Stimulated activated naive CD4-positive, alpha-beta T cell (primary cell): ENCODE measurements around the gene INPP4B.

Source experiments
- DNase-seq, 6 experiments: peaks; one replicate each; lab custom pipeline; 2025; lab: John Stamatoyannopoulos, UW

INPP4B gene

GRCh38 chr4:142291299-142292050 lies 554.6 kb downstream of the INPP4B start:
- DNase-seq, result no peak

GRCh38 chr4:142287371-142287770 lies 558.7 kb downstream of the INPP4B start:
- DNase-seq, result no peak

DNA sequence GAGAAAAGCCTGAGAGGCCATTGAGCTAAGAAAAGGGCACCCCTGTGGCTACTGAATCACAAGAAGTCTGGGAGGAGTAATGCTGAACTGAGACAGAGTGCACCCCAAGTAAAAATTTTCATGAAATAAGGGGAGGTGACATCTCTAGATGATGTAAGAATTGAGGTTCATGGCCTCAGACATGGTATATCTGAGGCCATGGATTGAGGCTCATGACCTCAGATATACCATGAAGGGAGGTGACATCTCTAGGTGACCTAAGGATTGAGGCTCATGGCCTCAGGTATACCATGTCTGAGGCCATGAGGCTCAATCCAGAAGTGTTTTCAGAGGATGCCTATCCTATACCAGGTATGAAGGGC lies 560.9 kb downstream of the INPP4B start:
- DNase-seq, result no peak

- DNase-seq, result no peak
Measured at GRCh38 chr4:142284402-142285221, 561.5 kb downstream of the INPP4B start.

GRCh38 chr4:142282870-142283431 lies 563.1 kb downstream of the INPP4B start:
- DNase-seq, result peak in 4 of 6 experiments; percentile 0 to 55 (median 16)

- no peak for DNase-seq
Measured at GRCh38 chr4:142281999-142282398, 564.1 kb downstream of the INPP4B start.

DNA sequence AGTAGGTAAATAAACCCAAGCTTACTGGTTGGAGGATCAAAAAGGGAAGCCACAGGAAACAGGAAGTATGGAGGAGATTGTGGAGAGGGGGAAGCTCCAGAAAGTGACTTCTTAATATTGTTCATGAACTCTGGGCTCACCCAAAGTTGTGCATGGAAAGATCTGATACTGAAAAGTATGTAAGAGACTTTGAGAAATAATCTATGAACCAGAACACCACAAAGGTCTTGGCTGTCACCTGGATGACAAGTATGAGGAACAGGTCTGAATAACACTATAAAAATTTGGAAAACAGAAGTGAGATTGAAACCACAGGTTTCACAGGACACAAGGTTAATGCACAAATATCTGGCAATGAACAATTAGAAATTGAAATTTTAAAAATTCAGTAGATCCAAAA lies 567.4 kb downstream of the INPP4B start:
- DNase-seq, result no peak

DNA sequence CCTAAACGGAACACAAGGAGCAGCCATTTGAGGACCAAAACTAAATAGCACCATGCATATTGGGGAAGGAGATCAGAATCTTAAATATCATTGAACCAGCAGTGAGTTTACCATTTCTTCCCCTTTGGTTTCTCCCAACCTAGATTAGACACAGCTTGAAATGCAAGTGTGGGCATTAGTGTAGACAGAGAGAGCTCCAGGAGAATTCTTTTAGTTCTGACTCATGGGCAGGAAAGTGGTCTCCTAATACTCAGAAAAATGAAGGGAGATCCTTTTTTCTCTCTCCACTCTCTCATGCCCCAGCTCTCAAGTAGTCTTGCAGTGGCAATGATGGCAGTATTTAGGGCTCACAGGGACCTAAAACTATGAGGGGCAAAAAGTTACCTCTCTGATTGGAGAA lies 567.9 kb downstream of the INPP4B start:
- DNase-seq, result no peak

DNA sequence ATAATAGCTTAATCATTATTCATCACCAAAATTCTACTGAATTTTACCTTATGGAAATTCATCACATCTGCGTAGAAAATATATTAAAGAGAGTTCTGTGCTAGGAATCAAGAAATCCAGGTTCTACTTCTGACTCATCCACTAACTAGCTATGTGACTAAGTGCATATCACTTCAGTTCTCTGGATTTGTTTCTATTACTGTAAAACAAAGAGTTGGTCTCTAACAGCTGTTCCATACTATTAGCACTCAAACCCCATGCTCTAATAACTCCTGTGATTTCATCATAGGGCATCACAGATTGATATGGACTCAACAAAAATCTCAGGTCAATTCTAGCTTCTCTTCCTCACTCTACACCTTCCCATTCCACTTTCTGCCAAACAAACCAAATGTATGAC lies 572.0 kb downstream of the INPP4B start:
- no peak for DNase-seq

DNA sequence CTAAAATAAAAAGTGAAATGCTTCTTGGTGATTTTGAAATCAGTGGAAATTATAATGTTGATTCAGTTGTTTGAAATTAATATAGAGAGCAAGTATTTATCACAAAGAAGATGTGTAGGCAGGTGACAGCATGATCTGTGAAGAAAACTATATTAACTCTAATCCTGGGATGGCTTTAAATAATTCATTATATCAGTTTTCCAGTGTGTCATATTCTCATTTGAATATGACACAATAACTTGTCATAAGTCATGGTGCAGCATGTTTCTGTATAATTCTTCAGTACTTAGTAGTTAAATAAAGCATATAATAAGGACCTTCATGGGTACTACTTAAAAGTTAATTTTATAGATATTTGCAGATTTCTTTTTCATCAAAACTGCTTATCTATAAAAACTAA lies 573.6 kb downstream of the INPP4B start:
- DNase-seq, result no peak

GRCh38 chr4:142271832-142272231 lies 574.3 kb downstream of the INPP4B start:
- DNase-seq, result no peak

DNA sequence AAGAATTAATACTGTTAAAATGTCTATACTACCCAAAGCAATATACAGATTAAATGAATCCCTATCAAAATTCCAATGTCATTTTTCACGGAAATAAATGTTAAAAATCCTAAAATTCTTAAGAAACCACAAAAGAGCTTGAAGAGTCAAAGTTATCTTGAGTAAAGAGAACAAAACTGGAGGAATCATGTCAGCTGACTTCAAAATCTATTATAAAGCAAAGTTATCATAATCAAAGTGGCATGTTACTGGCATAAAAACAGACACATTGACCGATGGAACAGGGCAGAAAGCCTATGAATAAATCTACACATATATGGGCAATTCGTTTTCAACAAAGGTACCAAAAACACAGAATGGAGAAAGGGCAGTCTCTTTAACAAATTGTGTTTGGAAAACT lies 579.0 kb downstream of the INPP4B start:
- no peak for DNase-seq

- DNase-seq, result no peak
Measured at GRCh38 chr4:142265946-142266345, 580.2 kb downstream of the INPP4B start.

- no peak for DNase-seq
Measured at GRCh38 chr4:142265536-142265935, 580.6 kb downstream of the INPP4B start.

DNA sequence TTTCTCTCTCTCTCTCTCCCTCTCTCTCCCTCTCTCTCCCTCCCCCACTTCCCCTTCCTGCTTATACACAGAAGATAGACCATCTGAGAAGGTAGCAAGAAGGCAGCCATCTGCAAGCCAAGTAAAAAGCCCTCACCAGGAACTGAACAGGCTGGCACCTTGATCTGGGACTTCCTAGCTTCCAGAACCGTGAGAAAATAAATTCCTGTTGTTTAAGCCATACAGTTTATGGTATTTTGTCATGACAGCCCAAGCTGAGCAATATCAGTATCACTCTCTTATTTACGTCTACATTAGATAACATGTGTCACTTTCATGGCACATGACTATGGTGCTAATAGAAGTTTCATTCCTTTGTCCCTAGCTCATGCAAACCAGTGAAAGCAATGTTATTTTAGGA lies 581.1 kb downstream of the INPP4B start:
- DNase-seq, result no peak

- DNase-seq, result no peak
Measured at GRCh38 chr4:142262956-142263355, 583.1 kb downstream of the INPP4B start.

DNA sequence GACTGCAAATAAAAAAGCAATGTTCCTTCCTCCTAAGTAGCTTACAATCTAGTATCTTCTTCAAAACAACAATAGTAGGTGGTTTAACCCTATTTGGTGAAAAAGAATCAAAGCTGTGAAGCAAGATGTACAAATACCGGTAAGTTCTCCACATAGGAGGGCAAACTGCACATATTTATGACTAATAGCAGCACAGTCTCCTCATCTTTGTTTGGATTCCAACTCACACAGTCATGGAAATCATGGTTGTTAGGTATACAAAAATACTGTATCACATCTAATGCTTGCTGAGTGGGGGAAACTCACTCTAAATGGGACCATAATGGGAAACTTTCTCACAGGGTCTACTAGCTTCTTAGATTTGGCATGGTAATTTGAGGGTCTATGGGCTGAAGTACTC lies 597.2 kb downstream of the INPP4B start:
- no peak for DNase-seq

- no peak for DNase-seq
Measured at GRCh38 chr4:142243255-142243654, 602.8 kb downstream of the INPP4B start.

- no peak for DNase-seq
Measured at GRCh38 chr4:142242156-142242555, 603.9 kb downstream of the INPP4B start.

- DNase-seq, result no peak
Measured at GRCh38 chr4:142238589-142238988, 607.5 kb downstream of the INPP4B start.

- no peak for DNase-seq
Measured at GRCh38 chr4:142236268-142236667, 609.8 kb downstream of the INPP4B start.

DNA sequence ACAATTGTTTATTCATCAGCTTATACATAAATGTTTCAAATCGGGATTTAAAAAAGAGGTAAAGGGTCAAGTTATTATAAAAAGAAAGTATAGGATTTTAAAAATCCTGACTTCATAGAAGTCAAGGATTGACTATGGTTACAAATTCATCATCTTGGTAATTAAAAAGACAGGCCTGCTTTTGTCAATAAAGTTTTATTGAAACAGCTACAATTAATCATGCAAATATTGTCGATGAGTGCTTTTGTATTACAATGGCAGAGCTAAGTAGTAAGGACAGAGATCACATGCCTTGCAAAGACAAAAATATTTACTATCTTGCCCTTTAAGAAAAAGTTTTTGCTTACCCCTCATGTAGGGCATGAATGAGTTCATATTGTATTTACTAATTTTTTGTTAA lies 614.3 kb downstream of the INPP4B start:
- no peak for DNase-seq

- DNase-seq, result no peak
Measured at GRCh38 chr4:142230991-142231390, 615.1 kb downstream of the INPP4B start.
